SIG-M5 treated with dmso at 0.1 percent for 504 hours (cell line): Measurements from ENCODE around the gene PLA2R1.
A peak's percentile ranks its signal among the peaks of the same experiment; 100 is the strongest.

Experiments
- DNase-seq: peaks from one replicate; lab custom pipeline; 2025; ENCODE audit not compliant: unreplicated experiment; lab: John Stamatoyannopoulos, UW

Gene PLA2R1

DNA sequence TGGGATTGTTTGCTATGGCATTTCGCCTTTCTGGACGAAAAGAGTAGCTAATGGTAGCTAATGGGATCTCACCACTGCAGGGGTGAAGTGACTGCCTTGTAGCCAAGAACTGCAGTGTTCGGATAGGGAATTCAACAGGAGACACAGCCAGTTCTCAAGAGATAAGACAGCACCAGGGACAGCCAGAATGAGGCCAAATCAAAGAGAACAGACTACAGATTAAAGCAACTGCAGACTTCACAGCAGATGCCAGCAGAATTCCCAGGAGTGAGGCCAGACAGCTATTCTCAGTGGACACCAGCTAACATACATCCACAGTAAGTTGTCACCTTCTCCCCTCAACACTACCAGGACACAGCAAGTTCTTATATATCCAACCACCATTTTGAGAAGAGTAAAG is 124.0 kb downstream of the PLA2R1 start:
- DNase-seq = no peak

DNA sequence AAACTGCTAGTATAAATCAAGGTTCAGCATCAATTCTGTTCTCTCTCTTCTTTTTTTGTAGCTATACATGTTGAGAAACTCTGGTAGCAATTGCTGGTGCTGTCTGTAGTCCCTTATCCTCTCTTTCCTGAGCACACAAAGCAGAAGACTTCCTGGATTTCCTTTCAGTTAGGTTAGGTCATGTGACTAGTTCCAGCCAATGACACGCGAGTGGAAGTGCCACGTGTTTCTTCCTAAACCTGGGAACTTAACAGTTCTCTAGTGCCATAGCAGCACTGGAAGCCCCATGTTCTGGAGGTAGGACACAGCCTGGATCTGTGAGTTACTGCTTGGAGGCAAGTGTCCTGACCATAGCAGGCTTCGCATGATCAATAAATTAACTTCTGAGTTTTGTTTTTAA is 125.9 kb downstream of the PLA2R1 start:
- DNase-seq = no peak

- DNase-seq = peak; percentile 96
These were observed 128.7 kb downstream of the PLA2R1 start for GRCh38 chr2:159933727-159934049.

DNA sequence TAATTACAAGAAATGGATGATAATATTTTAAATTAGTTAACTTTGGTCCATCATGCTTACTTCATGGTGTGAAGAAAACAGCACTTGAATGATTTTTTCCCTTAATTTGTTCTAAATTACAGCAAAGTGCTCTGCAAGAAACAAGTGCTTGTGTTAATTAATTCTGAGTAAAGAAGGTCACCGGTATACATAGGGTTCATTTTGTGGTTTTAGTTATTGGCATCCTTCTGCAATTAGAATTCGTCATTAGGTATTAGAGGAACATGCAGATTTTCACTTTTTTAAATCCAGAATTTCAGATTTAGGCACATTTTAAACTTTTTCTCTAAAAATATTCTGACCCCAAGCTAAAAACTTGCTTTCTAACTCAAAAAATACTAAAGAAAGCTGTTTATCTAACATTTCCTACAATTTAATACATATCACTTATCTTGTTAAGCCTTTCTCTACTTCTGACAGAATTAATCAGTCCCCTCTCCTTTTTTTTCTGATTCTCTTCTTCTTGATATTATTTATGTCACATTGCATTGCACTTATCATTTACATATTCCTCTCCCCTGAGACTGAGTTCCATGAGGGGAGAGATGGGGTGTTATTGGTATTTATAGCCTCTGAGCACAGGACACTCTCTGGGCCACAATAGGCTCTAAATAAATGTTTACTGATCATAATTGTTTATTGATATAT is 129.2 kb downstream of the PLA2R1 start:
- DNase-seq = peak; percentile 21

DNA sequence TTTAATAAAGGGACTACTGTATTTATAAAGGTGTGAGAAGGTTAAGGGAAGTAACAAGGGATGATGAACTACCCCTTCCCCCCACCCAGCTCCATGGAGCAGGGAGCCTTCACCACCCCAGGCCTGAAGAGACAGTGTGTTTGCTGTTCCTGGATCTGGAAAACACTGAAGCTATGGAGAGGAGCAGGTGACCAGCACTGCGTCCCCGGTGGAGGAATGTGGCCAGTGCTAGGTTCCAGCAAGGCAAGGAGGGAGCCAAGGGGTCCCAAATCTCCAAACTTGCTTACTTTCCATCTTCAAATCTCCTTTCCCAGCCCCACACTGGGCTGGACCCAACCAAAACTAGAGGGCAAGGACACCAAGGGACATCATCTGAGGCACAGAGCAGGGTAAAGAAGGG is 135.7 kb downstream of the PLA2R1 start:
- no peak for DNase-seq

GRCh38 chr2:159925975-159926374 is 136.4 kb downstream of the PLA2R1 start:
- DNase-seq = no peak

DNA sequence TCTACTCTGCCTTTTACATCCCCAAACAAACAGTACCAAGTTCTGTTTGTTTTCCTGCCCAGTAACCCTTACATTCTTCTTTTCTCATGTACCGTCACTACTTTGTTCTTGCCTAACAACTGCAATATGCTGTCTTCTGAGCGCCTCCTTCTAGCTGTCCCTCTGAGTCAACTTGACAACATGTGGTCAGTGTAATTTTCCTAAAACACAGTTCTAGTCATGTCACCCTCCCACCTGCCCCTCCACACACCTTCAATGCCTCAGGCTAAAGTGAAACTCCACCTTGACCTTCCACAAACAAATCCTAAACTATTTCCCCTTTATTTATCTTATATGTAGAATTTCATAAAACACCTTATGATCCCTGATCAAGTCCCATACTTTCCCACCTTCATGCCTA is 139.9 kb downstream of the PLA2R1 start:
- DNase-seq = no peak

GRCh38 chr2:159921752-159922404 is 140.5 kb downstream of the PLA2R1 start:
- DNase-seq = peak; percentile 73

DNA sequence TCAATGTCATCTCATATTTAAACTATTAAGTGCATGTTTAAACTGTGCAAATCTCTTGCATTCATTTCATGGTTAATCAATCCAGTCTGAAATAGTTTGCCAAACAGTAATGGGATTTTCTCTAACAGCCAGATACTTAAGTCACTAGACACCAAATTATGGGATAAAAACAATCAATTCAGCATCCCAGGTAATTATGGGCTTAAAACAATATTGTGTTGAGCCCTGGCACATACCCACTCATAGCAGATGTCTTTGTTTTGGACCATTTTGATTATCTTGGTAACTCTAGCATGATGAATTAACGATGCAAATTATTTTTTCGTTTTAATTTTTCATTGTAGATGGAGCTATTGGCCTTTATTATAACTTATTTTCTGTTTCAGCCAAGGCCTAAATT is 145.9 kb downstream of the PLA2R1 start:
- no peak for DNase-seq

DNA sequence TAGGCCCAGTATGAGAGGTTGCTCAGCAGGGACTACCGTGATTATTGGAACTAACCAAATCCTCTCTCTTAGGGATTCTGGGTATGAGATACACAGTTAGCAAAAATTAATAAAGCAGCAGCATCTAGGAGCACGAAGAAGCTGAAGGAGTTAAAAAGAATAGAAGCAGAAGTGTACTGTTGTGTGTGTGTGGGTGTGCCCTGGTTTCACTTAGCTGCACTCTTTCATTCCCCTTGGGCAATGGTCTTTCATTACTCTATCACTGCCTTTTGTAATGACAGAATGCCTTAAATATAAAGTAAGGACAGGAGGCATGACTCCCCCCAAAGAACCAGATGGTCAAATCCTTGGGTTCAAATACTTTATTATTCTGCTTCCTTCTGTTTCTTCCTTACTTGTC is 148.5 kb downstream of the PLA2R1 start:
- DNase-seq = no peak

- DNase-seq = no peak
These were observed 149.8 kb downstream of the PLA2R1 start for GRCh38 chr2:159912580-159912979.

GRCh38 chr2:159910951-159911350 is 151.5 kb downstream of the PLA2R1 start:
- DNase-seq = no peak

- DNase-seq = no peak
These were observed 153.8 kb downstream of the PLA2R1 start for GRCh38 chr2:159908623-159909022.

DNA sequence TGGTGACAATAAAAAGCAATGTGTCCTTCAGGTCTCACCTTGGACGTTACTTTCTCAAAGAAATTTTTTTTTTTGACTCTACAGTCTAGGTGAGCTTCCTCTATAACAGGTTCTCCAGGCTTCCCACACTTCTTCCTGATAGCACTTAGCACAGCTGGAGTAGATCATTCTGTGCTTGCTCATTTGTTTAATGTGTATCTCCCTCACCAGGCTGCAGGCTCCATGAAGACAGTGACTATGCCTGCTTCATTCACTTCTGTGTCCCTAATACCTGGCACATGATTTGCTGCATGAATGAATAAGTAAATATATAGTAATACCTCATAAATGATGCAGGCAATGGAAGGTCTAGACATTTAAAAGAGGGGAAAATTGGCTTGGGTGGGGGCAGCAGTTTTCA is 154.5 kb downstream of the PLA2R1 start:
- DNase-seq = no peak

DNA sequence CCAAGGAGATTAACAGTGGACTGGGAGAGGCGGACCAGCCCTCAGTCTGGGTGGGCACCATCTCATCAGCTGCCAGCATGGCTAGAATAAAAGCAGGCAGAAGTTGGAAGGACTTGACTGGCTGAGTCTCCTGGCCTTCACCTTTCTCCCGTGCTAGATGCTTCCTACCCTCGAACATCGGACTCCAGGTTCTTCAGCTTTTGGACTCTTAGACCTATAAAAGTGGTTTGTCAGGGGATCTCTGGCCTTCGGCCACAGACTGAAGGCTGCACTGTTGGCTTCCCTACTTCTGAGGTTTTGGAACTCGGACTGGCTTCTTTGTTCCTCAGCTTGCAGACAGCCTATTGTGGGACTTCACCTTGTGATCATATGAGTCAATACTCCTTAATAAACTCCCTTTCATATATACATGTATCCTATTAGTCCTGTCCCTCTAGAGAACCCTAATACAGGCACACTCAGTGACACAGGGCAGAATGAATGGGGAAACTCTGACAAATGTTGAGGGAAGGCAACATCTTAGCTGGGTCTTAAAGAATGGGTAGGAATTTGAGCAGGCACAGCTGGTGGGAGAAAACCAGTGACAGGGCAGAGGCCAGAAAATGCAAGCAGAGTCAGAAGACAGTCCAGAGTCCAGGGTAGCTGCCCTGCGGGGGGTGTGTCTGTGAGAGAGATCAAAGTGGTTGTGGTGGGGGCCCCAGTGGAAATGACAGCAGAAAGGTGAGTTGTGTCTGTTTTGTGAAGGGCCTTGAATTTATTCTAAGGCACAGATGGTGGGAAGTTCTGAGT is 156.3 kb downstream of the PLA2R1 start:
- no peak for DNase-seq

- DNase-seq = peak; percentile 93
These were observed 157.5 kb downstream of the PLA2R1 start for GRCh38 chr2:159904959-159905305.

GRCh38 chr2:159904127-159904958 is 158.1 kb downstream of the PLA2R1 start, which contains the start of gene LY75:
Gene LY75 (minus strand): TSS chr2:159904756.
- DNase-seq = peak; percentile 85

- peak; percentile 49 for DNase-seq
These were observed 158.8 kb downstream of the PLA2R1 start for GRCh38 chr2:159903443-159904126.

DNA sequence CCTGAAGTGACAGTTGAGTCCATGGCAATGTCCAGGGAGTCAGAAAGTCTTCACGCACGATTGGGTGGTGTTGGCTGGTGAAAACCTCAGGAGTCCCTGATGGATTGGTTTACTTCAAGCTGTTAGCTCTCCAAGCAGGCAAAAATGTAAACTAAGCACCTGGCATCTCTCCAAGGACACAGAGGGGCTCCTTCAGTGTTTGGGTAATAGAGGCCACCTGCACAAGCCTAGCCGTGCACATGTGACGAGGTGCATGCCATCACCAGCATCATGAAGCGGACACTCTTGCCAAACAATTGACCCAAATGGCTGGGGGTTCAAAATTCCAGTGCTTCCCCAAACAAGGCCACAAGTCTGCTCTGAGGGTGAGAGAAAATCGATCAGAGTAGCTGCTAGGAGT is 159.7 kb downstream of the PLA2R1 start:
- no peak for DNase-seq

GRCh38 chr2:159900343-159900742 is 162.1 kb downstream of the PLA2R1 start:
- peak; percentile 13 for DNase-seq

DNA sequence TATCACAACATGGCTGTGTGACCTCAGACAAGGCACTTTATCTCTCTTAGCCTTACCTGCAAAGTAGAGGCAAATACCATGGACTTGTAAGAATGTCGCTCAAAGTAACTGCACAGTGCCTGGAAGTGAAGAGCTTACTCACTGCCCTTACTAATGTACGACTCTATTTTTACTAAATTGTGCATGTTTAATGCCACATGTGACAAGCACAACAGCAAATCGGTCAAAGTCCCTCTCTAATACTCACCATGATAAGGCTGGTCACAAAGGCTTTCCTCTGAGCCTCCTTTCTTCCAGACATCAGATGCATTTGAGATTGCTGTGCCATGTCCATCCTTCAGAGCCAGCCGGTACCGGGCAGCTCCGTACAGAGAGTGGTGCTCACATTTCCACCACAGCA is 164.0 kb downstream of the PLA2R1 start:
- DNase-seq = no peak
